Neural crest cell (in vitro differentiated cells): ENCODE measurements around the gene WDR93. TPM values are rescaled to one million over a fixed set of nuclear protein-coding genes. Genes with fewer than 3 reads are reported as not detected.

ENCODE experiments used
- DNase-seq: peaks from one replicate; pipeline ENCODE4 v3.0.0; 2021; ENCODE audit warnings: low read depth, mixed read lengths, low spot score
- H3K27ac Mint-ChIP-seq: one replicate; pipeline ENCODE4 v1.8.0; 2021; ENCODE audit warnings: mild to moderate bottlenecking, mixed read lengths; ENCODE audit not compliant: unreplicated experiment
- H3K27me3 Mint-ChIP-seq: 2 replicates; pipeline ENCODE4 v1.8.0; 2021; ENCODE audit warnings: low read depth, mild to moderate bottlenecking, mixed read lengths
- H3K36me3 Mint-ChIP-seq: 2 replicates; pipeline ENCODE4 v1.8.0; 2021; ENCODE audit warnings: low read depth, mild to moderate bottlenecking, mixed read lengths
- H3K4me1 Mint-ChIP-seq: 2 replicates; pipeline ENCODE4 v1.8.0; 2021; ENCODE audit warnings: mixed read lengths
- H3K4me3 Mint-ChIP-seq: one replicate; pipeline ENCODE4 v1.8.0; 2021; ENCODE audit warnings: mild to moderate bottlenecking, mixed read lengths
- H3K9me3 Mint-ChIP-seq: 2 replicates; pipeline ENCODE4 v1.8.0; 2021; ENCODE audit warnings: mixed read lengths
- total RNA-seq: library from RNA; stranded (reverse); gene quantifications from 2 replicates; pipeline ENCODE4 v1.2.1, GENCODE V29; 2021
- TF ChIP-seq, protein P1 (sequence below): fragments of 200-600 bp; sonication (generic); conservative IDR thresholded peaks from 2 replicates; pipeline ENCODE4 v1.5.0; 2021; ENCODE audit warnings: antibody characterized with exemption, mild to moderate bottlenecking

Gene WDR93
- total RNA-seq, 1 donor from 2014 or later: not detected

DNA sequence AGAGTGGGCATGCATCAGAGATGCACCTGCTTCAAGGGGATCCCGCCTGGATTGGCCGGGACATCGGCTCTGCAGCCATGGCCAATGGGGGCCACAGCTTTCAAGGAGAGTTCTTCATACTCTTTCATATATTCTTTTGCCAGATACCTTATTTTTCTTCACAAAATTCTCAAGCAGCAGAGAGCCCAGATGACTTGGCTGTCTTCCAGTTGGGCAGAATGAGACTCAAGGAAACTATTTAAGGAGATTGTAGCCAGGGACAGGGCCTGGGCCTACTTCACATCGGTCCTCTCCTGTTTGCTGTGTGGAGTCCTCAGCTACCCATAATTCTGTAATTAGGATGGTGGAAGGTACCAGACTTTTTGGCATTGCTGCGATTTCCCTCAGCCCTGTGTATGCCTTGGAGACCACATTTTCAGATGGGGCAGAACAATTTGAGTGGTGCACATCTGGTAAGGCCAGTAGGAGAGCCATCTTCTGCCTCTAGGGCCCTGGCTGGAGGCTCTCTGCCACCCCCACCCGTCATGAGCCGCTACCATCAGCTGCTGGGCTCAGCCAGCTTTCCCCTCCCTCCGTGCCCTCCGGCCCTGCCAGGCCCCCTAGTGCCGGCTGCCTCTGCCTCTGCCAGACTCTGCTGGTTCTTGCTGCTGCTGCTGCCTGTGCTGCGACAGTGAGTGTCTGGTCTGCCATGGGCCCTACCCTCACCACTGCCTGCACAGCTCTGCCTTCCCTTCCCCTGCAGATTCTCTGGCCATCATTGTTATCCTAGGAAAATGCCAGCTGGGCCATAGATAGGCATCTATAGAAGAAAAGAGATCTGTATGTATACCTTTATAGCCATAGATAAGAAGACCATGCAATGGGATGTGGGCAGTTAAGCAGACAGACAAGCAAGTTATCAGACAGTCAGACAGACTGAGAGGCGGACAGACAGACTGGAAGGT lies 18.1 kb upstream of the WDR93 start:
- TF ChIP-seq, protein P1, sequence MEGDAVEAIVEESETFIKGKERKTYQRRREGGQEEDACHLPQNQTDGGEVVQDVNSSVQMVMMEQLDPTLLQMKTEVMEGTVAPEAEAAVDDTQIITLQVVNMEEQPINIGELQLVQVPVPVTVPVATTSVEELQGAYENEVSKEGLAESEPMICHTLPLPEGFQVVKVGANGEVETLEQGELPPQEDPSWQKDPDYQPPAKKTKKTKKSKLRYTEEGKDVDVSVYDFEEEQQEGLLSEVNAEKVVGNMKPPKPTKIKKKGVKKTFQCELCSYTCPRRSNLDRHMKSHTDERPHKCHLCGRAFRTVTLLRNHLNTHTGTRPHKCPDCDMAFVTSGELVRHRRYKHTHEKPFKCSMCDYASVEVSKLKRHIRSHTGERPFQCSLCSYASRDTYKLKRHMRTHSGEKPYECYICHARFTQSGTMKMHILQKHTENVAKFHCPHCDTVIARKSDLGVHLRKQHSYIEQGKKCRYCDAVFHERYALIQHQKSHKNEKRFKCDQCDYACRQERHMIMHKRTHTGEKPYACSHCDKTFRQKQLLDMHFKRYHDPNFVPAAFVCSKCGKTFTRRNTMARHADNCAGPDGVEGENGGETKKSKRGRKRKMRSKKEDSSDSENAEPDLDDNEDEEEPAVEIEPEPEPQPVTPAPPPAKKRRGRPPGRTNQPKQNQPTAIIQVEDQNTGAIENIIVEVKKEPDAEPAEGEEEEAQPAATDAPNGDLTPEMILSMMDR: no peak
- Mint-ChIP-seq H3K27ac (no peak overlapping the region), H3K9me3 (no peaks in the 10 kb centered on the region)

GRCh38 chr15:89673165-89673512 lies 17.5 kb upstream of the WDR93 start:
- TF ChIP-seq, protein P1: peak; percentile 68
- H3K4me1 Mint-ChIP-seq: no peaks in the 10 kb centered on the region
- no peaks in the 10 kb centered on the region for H3K27me3 Mint-ChIP-seq
- H3K9me3 Mint-ChIP-seq: no peaks in the 10 kb centered on the region
- H3K36me3 Mint-ChIP-seq: no peaks in the 10 kb centered on the region
- H3K27ac Mint-ChIP-seq: no peak overlapping the region
- DNase-seq: peak; percentile 44
- H3K4me3 Mint-ChIP-seq: no peak overlapping the region

More for the DNA sequence above, 18.1 kb upstream of the WDR93 start:
- Mint-ChIP-seq H3K4me1 (no peaks in the 10 kb centered on the region), H3K4me3 (no peak overlapping the region), H3K36me3 (no peaks in the 10 kb centered on the region), H3K27me3 (no peaks in the 10 kb centered on the region)
- DNase-seq: no peak

- Mint-ChIP-seq H3K4me3 (no peak overlapping the region), H3K27me3 (no peaks in the 10 kb centered on the region), H3K27ac (no peak overlapping the region), H3K9me3 (no peaks in the 10 kb centered on the region), H3K36me3 (no peaks in the 10 kb centered on the region), H3K4me1 (peaks cover 5% of the 10 kb centered on the region)
- TF ChIP-seq, protein P1: no peak
- DNase-seq: no peak
Observed at GRCh38 chr15:89674526-89674925, 16.1 kb upstream of the WDR93 start.

DNA sequence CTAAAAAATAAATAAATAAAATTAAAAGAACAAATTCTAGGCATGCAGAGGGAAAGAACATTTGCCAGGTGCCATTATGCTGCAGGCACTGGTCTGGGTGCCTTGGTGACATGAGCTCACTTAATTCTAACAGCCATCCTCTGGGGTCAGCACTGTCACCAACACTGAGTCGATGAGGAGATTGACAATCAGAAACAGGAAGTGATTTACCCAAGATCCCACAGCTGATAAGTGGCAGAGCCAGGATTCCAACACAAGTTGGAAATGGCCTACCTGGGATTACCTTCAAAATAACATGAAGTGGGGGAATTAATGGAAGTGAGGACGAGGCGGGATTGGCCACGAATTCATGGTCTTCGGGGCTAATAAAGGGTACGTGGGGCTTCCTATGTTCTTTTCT lies 15.0 kb upstream of the WDR93 start:
- Mint-ChIP-seq H3K27ac (no peak overlapping the region), H3K27me3 (no peaks in the 10 kb centered on the region), H3K4me3 (no peak overlapping the region), H3K36me3 (no peaks in the 10 kb centered on the region), H3K4me1 (peaks cover 5% of the 10 kb centered on the region), H3K9me3 (no peaks in the 10 kb centered on the region)
- DNase-seq: no peak
- TF ChIP-seq, protein P1: no peak

GRCh38 chr15:89677381-89677780 lies 13.2 kb upstream of the WDR93 start:
- Mint-ChIP-seq H3K36me3 (no peaks in the 10 kb centered on the region), H3K27ac (no peak overlapping the region), H3K4me1 (peaks cover 5% of the 10 kb centered on the region), H3K9me3 (no peaks in the 10 kb centered on the region), H3K27me3 (no peaks in the 10 kb centered on the region), H3K4me3 (no peak overlapping the region)
- TF ChIP-seq, protein P1: no peak
- DNase-seq: no peak
